Measurements from ENCODE around the gene TFG.

DNA sequence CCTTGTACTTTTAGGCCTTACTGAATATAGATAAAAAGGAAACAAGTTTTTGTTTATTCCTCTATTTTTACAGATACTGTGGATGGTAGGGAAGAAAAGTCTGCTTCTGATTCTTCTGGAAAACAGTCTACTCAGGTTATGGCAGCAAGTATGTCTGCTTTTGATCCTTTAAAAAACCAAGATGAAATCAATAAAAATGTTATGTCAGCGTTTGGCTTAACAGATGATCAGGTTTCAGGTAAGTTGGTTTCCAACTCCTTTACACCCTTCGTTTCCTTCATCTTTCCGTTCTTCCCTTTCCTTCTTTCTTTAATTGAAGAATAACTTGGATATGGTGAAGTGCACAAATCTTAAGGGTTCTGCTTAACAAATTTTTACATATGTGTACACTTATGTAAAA, 23.1 kb downstream of the TFG start:
- TF ChIP-seq CTCF (IDR thresholded peaks at IDR 0.05; ENCODE audit: low read length) (no peak), EZH2phosphoT487 (IDR thresholded peaks at IDR 0.05; ENCODE audit: low read length) (no peak), EZH2 (optimal IDR thresholded peaks at IDR 0.05; ENCODE audit: low read depth, low read length) (no peak)

Measured in MM.1S (cell line).